Measurements from ENCODE around the gene LRWD1.
"Not testable (repeated sequence)": the region's sequence is repeated elsewhere in the genome, so short reads cannot be mapped to it uniquely, and the experiment has no call there.

The LRWD1 gene

DNA sequence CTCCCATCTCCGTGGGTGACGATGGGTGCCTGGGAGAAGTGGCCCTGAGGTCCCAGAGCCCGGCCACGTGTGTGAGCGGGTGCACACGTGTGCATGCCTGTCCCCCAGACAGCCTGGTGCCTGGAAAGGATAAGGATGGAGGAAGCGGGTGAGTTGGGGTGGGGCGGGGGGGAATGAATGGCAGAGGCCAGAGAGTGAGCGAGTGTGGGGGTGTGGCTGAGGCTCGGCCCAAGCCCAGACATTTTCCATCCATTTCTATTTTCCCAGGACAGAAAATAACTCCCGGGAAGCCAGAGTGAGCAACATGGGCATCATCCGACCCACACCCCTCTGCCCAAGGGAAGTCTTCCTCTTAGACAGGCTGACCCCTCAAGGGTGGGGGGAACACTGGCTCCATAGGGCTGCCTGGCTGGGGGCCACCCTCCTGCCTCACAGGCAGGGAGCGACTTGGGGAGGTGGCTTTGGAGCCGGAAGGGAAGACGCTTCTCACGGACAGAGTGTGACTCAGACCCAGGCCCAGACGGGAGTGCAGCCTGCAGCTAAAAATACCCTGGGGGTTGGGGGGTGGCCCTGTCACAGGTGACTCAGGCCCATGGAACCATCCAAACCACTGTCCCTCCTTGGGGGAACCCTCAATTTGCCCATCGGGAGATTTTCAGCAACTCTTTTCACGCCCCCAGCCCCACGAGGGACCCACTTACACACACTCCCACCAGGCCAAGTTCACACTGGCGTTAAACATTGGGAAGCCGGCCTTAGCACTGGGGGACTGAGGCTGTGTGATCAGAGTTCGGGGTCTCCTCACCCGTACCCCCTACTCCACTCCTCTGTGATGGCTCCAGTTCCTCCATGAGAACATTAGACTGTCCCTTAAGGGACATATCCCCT is 40.8 kb downstream of the LRWD1 start:
- H2AFZ ChIP-seq (ENCODE audit: low read length); H3K4me1 ChIP-seq (ENCODE audit: insufficient read depth, low read length, severe bottlenecking); H3K9me2 ChIP-seq (ENCODE audit: low read depth, low read length); H3K79me2 ChIP-seq (ENCODE audit: insufficient read depth, low read length); H3K27me3 ChIP-seq (ENCODE audit: insufficient read depth, low read length); H3K36me3 ChIP-seq (ENCODE audit: insufficient read depth, low read length); H4K20me1 ChIP-seq (ENCODE audit: insufficient read depth, low read length); H3F3A ChIP-seq (ENCODE audit: insufficient read depth, low read length); H3K4me3 ChIP-seq (ENCODE audit: low read depth, low read length, poor library complexity, severe bottlenecking); H3K4me2 ChIP-seq (ENCODE audit: low read length); H3K9ac ChIP-seq (ENCODE audit: low read length); H3K27ac ChIP-seq (ENCODE audit: low read depth, low read length, poor library complexity, severe bottlenecking); H3K9me3 ChIP-seq (ENCODE audit: low read length): not testable (repeated sequence)

DNA sequence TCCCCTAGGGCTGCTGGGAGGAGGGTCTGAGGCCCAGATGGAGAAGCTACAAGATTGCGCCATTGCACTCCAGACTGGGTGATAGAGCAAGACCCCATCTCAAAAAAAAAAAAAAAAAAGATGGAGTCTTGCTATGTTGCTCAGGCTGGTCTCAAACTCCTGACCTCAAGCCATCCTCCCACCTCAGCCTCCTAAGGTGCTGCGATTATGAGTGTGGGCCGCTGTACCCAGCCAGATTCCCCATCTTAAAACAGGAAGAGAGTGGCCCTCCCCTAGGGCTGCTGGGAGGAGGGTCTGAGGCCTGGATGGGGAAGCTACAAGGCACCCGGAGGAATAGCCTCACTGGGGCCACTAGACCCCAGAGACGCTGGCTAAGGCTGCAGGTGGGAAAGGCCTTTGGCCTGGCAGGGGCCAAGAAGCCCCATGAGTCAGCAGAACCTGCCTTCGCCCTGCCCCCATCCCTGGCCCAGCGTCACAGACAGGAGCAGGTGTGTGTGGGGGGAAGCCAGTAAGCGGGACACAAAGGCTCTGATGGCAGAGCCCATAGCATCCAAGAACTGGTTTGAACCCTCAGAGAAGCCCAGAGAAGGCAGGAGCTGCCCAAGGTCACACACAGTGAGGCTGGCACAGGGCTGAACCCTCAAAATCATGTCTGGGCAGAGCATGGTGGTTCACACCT is 42.8 kb downstream of the LRWD1 start:
- not testable (repeated sequence) for H3F3A ChIP-seq (ENCODE audit: insufficient read depth, low read length); H3K9ac ChIP-seq (ENCODE audit: low read length); H3K9me2 ChIP-seq (ENCODE audit: low read depth, low read length); H3K36me3 ChIP-seq (ENCODE audit: insufficient read depth, low read length); H3K27me3 ChIP-seq (ENCODE audit: insufficient read depth, low read length); H3K4me2 ChIP-seq (ENCODE audit: low read length); H2AFZ ChIP-seq (ENCODE audit: low read length); H3K4me3 ChIP-seq (ENCODE audit: low read depth, low read length, poor library complexity, severe bottlenecking); H3K9me3 ChIP-seq (ENCODE audit: low read length); H3K79me2 ChIP-seq (ENCODE audit: insufficient read depth, low read length); H3K4me1 ChIP-seq (ENCODE audit: insufficient read depth, low read length, severe bottlenecking); H3K27ac ChIP-seq (ENCODE audit: low read depth, low read length, poor library complexity, severe bottlenecking); H4K20me1 ChIP-seq (ENCODE audit: insufficient read depth, low read length)

DNA sequence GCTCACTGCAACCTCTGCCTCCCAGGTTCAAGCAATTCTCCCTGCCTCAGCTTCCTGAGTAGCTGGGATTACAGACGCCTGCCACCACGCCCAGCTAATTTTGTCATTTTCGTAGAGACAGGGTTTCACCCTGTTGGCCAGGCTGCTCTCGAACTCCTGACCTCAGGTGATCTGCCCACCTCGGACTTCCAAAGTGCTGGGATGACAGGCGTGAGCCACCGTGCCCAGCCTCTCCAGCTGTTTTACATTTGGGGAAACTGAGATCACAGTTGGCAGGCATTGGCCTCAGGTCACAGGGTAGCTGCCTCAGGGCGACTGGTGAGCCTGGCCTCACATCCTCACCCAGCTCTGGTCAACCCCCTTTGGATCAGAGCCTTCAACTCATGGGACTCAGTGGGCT is 45.8 kb downstream of the LRWD1 start:
- not testable (repeated sequence) for H4K20me1 ChIP-seq (ENCODE audit: insufficient read depth, low read length); H3K27ac ChIP-seq (ENCODE audit: low read depth, low read length, poor library complexity, severe bottlenecking); H3K27me3 ChIP-seq (ENCODE audit: insufficient read depth, low read length); H3K36me3 ChIP-seq (ENCODE audit: insufficient read depth, low read length); H2AFZ ChIP-seq (ENCODE audit: low read length); H3K9me3 ChIP-seq (ENCODE audit: low read length); H3K4me2 ChIP-seq (ENCODE audit: low read length); H3K9ac ChIP-seq (ENCODE audit: low read length); H3K4me3 ChIP-seq (ENCODE audit: low read depth, low read length, poor library complexity, severe bottlenecking); H3K79me2 ChIP-seq (ENCODE audit: insufficient read depth, low read length); H3F3A ChIP-seq (ENCODE audit: insufficient read depth, low read length); H3K4me1 ChIP-seq (ENCODE audit: insufficient read depth, low read length, severe bottlenecking); H3K9me2 ChIP-seq (ENCODE audit: low read depth, low read length)

DNA sequence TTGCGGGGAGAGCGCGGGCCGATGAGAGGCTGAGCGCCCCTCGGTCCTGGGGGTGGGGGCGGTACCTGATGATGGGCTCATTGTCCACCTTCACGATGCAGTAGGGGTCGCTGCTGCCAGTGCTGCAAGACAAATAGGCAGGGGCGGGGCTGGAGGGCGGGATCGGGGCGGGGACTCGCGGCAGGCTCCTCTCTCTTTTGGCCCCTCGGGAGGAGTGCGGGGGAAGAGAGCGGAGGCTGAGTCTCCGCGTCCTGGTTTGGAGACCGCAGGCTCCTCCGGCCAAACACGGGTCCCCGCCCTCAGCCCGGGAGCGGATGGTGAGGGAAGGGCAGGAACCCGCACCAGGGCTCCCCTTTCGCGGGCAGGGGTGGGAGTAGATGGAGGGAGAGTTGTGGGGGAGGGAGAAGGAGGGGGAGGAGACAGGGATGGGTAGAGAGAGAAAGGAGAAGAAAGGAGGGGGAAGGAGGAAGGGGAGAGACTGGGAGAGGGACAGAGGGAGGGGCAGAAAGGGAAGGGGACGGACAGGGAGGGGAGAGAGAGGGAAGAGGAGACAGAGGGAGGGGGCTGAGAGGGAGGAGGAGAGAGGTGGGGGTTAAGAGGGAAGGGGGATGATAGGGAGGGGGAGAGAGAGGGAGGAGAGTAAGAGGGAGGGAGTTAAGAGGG is 47.2 kb downstream of the LRWD1 start:
- not testable (repeated sequence) for H4K20me1 ChIP-seq (ENCODE audit: insufficient read depth, low read length); H3K4me3 ChIP-seq (ENCODE audit: low read depth, low read length, poor library complexity, severe bottlenecking); H3K9me2 ChIP-seq (ENCODE audit: low read depth, low read length); H3K27ac ChIP-seq (ENCODE audit: low read depth, low read length, poor library complexity, severe bottlenecking); H3F3A ChIP-seq (ENCODE audit: insufficient read depth, low read length); H3K9ac ChIP-seq (ENCODE audit: low read length); H3K9me3 ChIP-seq (ENCODE audit: low read length); H2AFZ ChIP-seq (ENCODE audit: low read length); H3K79me2 ChIP-seq (ENCODE audit: insufficient read depth, low read length); H3K36me3 ChIP-seq (ENCODE audit: insufficient read depth, low read length); H3K4me2 ChIP-seq (ENCODE audit: low read length); H3K27me3 ChIP-seq (ENCODE audit: insufficient read depth, low read length); H3K4me1 ChIP-seq (ENCODE audit: insufficient read depth, low read length, severe bottlenecking)

DNA sequence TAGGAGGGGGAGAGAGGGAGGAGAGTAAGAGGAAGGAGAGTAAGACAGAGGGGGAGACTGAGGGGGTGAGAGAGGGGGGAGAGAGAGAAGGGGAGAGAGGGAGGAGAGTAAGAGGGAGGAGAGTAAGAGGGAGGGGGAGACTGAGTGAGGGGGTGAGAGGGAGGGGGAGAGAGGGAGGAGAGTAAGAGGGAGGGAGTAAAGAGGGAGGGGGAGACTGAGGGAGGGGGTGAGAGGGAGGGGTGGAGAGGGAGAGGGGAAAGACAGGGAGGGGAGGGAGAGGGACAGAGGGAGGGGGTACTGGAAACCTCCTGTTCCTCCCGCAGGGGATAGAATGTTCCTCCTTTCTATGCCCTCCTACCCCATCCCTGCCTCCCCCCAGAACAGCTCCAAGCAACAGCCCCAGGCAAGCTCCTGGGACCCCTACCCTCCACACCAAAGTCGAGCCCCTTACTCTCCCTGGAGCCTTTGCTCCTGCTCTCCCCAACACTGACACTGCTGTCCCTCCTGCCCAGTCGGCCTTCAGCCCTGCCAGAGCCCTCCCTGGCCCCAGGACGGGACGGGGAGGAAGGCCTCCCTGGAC is 47.9 kb downstream of the LRWD1 start:
- H3K27me3 ChIP-seq (ENCODE audit: insufficient read depth, low read length); H3K4me3 ChIP-seq (ENCODE audit: low read depth, low read length, poor library complexity, severe bottlenecking); H3K9me3 ChIP-seq (ENCODE audit: low read length); H3K79me2 ChIP-seq (ENCODE audit: insufficient read depth, low read length); H2AFZ ChIP-seq (ENCODE audit: low read length); H3K9me2 ChIP-seq (ENCODE audit: low read depth, low read length); H3K36me3 ChIP-seq (ENCODE audit: insufficient read depth, low read length); H3F3A ChIP-seq (ENCODE audit: insufficient read depth, low read length); H3K4me1 ChIP-seq (ENCODE audit: insufficient read depth, low read length, severe bottlenecking); H4K20me1 ChIP-seq (ENCODE audit: insufficient read depth, low read length); H3K27ac ChIP-seq (ENCODE audit: low read depth, low read length, poor library complexity, severe bottlenecking); H3K9ac ChIP-seq (ENCODE audit: low read length); H3K4me2 ChIP-seq (ENCODE audit: low read length): not testable (repeated sequence)

DNA sequence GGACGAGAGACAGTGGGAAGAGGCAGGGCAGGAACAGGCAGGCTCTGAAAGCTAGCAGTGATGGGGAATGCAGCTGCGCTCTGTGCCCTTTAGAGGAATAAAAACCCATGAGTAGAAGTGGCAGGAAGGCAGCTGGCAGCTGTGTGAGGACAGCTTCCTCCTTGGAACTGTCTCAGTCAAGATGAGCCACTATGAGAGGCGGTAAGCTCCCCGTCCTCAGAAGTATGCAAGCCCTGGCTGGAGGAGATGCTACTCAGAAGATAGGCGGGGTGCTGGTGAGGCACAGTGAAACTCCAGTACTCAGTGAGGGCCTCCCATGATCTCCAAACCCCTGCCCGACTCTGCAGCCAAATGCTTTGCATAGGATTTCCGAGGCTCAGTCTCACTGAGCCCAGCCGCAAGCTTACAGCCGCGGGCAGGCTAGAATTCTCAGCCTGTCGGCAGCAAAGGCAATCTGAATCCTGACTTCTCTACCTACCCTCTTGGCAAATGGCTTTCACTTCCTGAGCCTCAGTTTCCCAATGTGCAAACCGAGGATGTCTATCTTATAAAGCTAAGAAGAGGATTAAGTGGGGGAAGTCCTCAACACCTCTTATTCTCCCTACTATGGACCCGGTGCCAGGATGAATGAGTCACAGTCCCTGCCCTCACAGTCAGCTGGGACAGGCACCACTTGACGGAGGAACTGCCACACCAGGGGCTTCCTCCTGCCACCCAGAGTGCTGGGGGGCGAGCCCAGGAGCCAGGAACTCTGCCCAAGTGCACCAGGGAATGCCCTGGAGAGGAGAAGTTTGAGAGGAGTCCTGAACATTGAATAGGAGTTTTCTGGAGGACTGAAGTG is 50.3 kb downstream of the LRWD1 start:
- not testable (repeated sequence) for H3K36me3 ChIP-seq (ENCODE audit: insufficient read depth, low read length); H3K79me2 ChIP-seq (ENCODE audit: insufficient read depth, low read length); H3K9ac ChIP-seq (ENCODE audit: low read length); H3K4me3 ChIP-seq (ENCODE audit: low read depth, low read length, poor library complexity, severe bottlenecking); H3K4me2 ChIP-seq (ENCODE audit: low read length); H3K9me2 ChIP-seq (ENCODE audit: low read depth, low read length); H3K9me3 ChIP-seq (ENCODE audit: low read length); H3K27ac ChIP-seq (ENCODE audit: low read depth, low read length, poor library complexity, severe bottlenecking); H3K4me1 ChIP-seq (ENCODE audit: insufficient read depth, low read length, severe bottlenecking); H2AFZ ChIP-seq (ENCODE audit: low read length); H3F3A ChIP-seq (ENCODE audit: insufficient read depth, low read length); H4K20me1 ChIP-seq (ENCODE audit: insufficient read depth, low read length); H3K27me3 ChIP-seq (ENCODE audit: insufficient read depth, low read length)

DNA sequence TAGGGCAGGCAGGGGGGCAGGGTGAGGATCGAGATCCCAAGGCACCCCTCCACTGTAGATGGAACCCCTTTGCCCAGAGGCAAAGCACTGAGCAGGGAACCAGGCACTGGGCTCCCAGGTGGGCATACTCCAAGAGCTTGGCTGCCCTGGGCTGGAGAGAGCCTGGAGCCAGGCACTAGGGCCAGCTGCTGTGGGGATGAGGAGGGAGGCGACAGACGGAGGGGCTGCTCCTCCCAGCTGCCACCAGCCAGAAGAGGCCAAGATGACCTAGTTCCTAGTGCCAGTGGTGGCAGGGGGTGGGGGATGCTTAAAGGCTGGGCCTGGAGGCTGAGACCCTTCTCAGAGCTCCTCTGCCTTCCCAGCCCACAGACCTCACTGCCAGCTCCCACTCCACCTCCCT is 51.1 kb downstream of the LRWD1 start:
- not testable (repeated sequence) for H3K4me2 ChIP-seq (ENCODE audit: low read length); H4K20me1 ChIP-seq (ENCODE audit: insufficient read depth, low read length)

More for the DNA sequence above, 51.1 kb downstream of the LRWD1 start:
- H3K36me3 ChIP-seq (ENCODE audit: insufficient read depth, low read length); H3K9me3 ChIP-seq (ENCODE audit: low read length); H3F3A ChIP-seq (ENCODE audit: insufficient read depth, low read length); H3K4me3 ChIP-seq (ENCODE audit: low read depth, low read length, poor library complexity, severe bottlenecking); H3K9ac ChIP-seq (ENCODE audit: low read length); H2AFZ ChIP-seq (ENCODE audit: low read length); H3K79me2 ChIP-seq (ENCODE audit: insufficient read depth, low read length); H3K9me2 ChIP-seq (ENCODE audit: low read depth, low read length); H3K27me3 ChIP-seq (ENCODE audit: insufficient read depth, low read length); H3K27ac ChIP-seq (ENCODE audit: low read depth, low read length, poor library complexity, severe bottlenecking); H3K4me1 ChIP-seq (ENCODE audit: insufficient read depth, low read length, severe bottlenecking): not testable (repeated sequence)
